HepG2 (cell line): ENCODE measurements around the gene KXD1. TPM values are rescaled to one million over a fixed set of nuclear protein-coding genes. Genes with fewer than 3 reads are reported as not detected.

ENCODE experiments used
- DR1 ChIP-seq: sonication (generic); formaldehyde crosslinking; IDR thresholded peaks from 2 replicates; pipeline ENCODE4 v1.8.0; 2021; ENCODE audit warnings: mild to moderate bottlenecking, missing genetic modification reagents, inconsistent platforms
- GFI1 ChIP-seq: sonication (generic); formaldehyde crosslinking; IDR thresholded peaks from 2 replicates; pipeline ENCODE4 v1.5.0; 2020; ENCODE audit warnings: missing genetic modification reagents, mild to moderate bottlenecking, borderline replicate concordance
- GZF1 ChIP-seq: sonication (generic); formaldehyde crosslinking; IDR thresholded peaks from 2 replicates; pipeline ENCODE4 v1.5.1; 2020; ENCODE audit warnings: mild to moderate bottlenecking, missing genetic modification reagents
- HIVEP1 ChIP-seq: sonication (generic); formaldehyde crosslinking; IDR thresholded peaks from 2 replicates; pipeline ENCODE4 v1.4.0; 2020; ENCODE audit warnings: mild to moderate bottlenecking, missing genetic modification reagents
- HNF1A ChIP-seq, 2 experiments: sonication (generic) in 1 of 2; formaldehyde crosslinking in 1 of 2; IDR thresholded peaks; 2 replicates each; pipeline versions ENCODE4 v1.4.0 to v1.6.1; 2016 to 2020; ENCODE audit warnings: borderline replicate concordance in 1 of 2, low read depth in 1 of 2, mild to moderate bottlenecking in 1 of 2, missing genetic modification reagents in 1 of 2
- KDM1A ChIP-seq: IDR thresholded peaks from 2 replicates; pipeline ENCODE4 v1.6.1; 2016; ENCODE audit warnings: missing compliant biosample characterization
- MTF2 ChIP-seq: sonication (generic); formaldehyde crosslinking; IDR thresholded peaks from 2 replicates; pipeline ENCODE4 v1.5.0; 2020; ENCODE audit warnings: missing genetic modification reagents, borderline replicate concordance
- NR2C2 ChIP-seq: sonication (generic); formaldehyde crosslinking; IDR thresholded peaks from 2 replicates; pipeline ENCODE4 v1.4.0; 2020; ENCODE audit warnings: missing genetic modification reagents, mild to moderate bottlenecking, moderate library complexity, borderline replicate concordance
- PCBP2 ChIP-seq: fragments of 200-400 bp; formaldehyde crosslinking; optimal IDR thresholded peaks from 2 replicates; pipeline ENCODE3; 2018; ENCODE audit warnings: low read length, low read depth; ENCODE audit not compliant: poor library complexity, severe bottlenecking
- RFXANK ChIP-seq: IDR thresholded peaks from 2 replicates; pipeline ENCODE4 v1.6.1; 2016
- ZFP36 ChIP-seq: fragments of 150-350 bp; IDR thresholded peaks from 2 replicates; pipeline ENCODE4 v1.6.1; 2018; ENCODE audit warnings: borderline replicate concordance, low read length, low read depth; ENCODE audit not compliant: partially characterized antibody
- ZFYVE20 ChIP-seq: sonication (generic); formaldehyde crosslinking; IDR thresholded peaks from 2 replicates; pipeline ENCODE4 v1.8.0; 2023; ENCODE audit warnings: low read depth, mild to moderate bottlenecking, moderate library complexity, missing genetic modification reagents, borderline replicate concordance
- ZGPAT ChIP-seq: IDR thresholded peaks from 2 replicates; pipeline ENCODE4 v1.6.1; 2016; ENCODE audit warnings: mild to moderate bottlenecking
- ZNF136 ChIP-seq: sonication (generic); formaldehyde crosslinking; IDR thresholded peaks from 2 replicates; pipeline ENCODE4 v1.8.1; 2022; ENCODE audit warnings: low read depth, mild to moderate bottlenecking, moderate library complexity, missing genetic modification reagents
- ZNF253 ChIP-seq: sonication (generic); formaldehyde crosslinking; IDR thresholded peaks from 2 replicates; pipeline ENCODE4 v1.8.0; 2022; ENCODE audit warnings: mild to moderate bottlenecking, missing genetic modification reagents, borderline replicate concordance
- ZNF30 ChIP-seq: sonication (generic); formaldehyde crosslinking; IDR thresholded peaks from 2 replicates; pipeline ENCODE4 v1.5.0; 2020; ENCODE audit warnings: mild to moderate bottlenecking, missing genetic modification reagents
- ZNF513 ChIP-seq: sonication (generic); formaldehyde crosslinking; conservative IDR thresholded peaks from 2 replicates; pipeline ENCODE4 v1.5.0; 2020; ENCODE audit warnings: missing genetic modification reagents
- ZNF552 ChIP-seq: sonication (generic); formaldehyde crosslinking; IDR thresholded peaks from 2 replicates; pipeline ENCODE4 v1.9.0; 2022; ENCODE audit warnings: missing genetic modification reagents, mild to moderate bottlenecking, borderline replicate concordance
- ZNF567 ChIP-seq: sonication (generic); formaldehyde crosslinking; IDR thresholded peaks from 2 replicates; pipeline ENCODE4 v1.8.1; 2023; ENCODE audit warnings: mild to moderate bottlenecking, missing genetic modification reagents, borderline replicate concordance
- ZNF616 ChIP-seq: sonication (generic); formaldehyde crosslinking; IDR thresholded peaks from 2 replicates; pipeline ENCODE4 v1.5.0; 2020; ENCODE audit warnings: low read depth, mild to moderate bottlenecking, missing genetic modification reagents
- ZNF619 ChIP-seq: sonication (generic); formaldehyde crosslinking; IDR thresholded peaks from 2 replicates; pipeline ENCODE4 v1.4.0; 2020; ENCODE audit warnings: mild to moderate bottlenecking, missing genetic modification reagents
- ZNF878 ChIP-seq: sonication (generic); formaldehyde crosslinking; IDR thresholded peaks from 2 replicates; pipeline ENCODE4 v1.8.1; 2023; ENCODE audit warnings: mild to moderate bottlenecking, missing genetic modification reagents, moderate library complexity
- polyA plus RNA-seq, 8 experiments: library from polyadenylated mRNA; depleted of rRNA in 3 of 8; stranded (reverse) in 7 of 8; unstranded in 1 of 8; fragments of >200 nt; fragmentation: Illumina TruSeq in 4 of 8; extraction: Trizol in 4 of 8; gene quantifications; 2 replicates each; pipeline versions ENCODE4 v1.2.1 to v1.2.3, GENCODE V29; 2011 to 2016; ENCODE audit warnings: low read depth in 4 of 8, missing spikeins in 1 of 8, mixed read lengths in 1 of 8; ENCODE audit not compliant: insufficient read depth in 1 of 8
- total RNA-seq, 5 experiments: library from RNA; depleted of rRNA; stranded (reverse); fragments of >200 nt; fragmentation: Illumina TruSeq; extraction: Trizol; gene quantifications; 2 replicates each; pipeline ENCODE4 v1.2.3, GENCODE V29; 2016; ENCODE audit warnings: low read depth in 1 of 5
- TF ChIP-seq, protein P1 (sequence below): sonication (generic); formaldehyde crosslinking; IDR thresholded peaks from 2 replicates; pipeline ENCODE4 v1.4.0; 2020; ENCODE audit warnings: missing genetic modification reagents

The KXD1 gene
- total and polyA plus RNA-seq, 2 of the 13 experiments (the other 11 are each of a cell fraction or from before 2014, with no cell fraction given): 44.6 to 143 TPM

- TF ChIP-seq ZNF253: no peak
- TF ChIP-seq ZFP36: peak; percentile 79
- no peak for TF ChIP-seq ZFYVE20 (CRISPR knock-in tag)
- no peak for TF ChIP-seq ZNF552 (CRISPR knock-in tag)
- TF ChIP-seq HNF1A (IDR thresholded peaks at IDR 0.05; ENCODE audit: low read depth): no peak
- no peak for TF ChIP-seq HNF1A (CRISPR knock-in tag; IDR thresholded peaks at IDR 0.05; ENCODE audit: borderline replicate concordance)
- no peak for TF ChIP-seq DR1 (CRISPR knock-in tag)
- TF ChIP-seq KDM1A (CRISPR knock-in tag): no peak
- no peak for TF ChIP-seq MTF2 (CRISPR knock-in tag)
- TF ChIP-seq NR2C2 (CRISPR knock-in tag): no peak
- no peak for TF ChIP-seq ZGPAT (CRISPR knock-in tag)
- no peak for TF ChIP-seq ZNF136
- TF ChIP-seq ZNF616: no peak
- TF ChIP-seq GZF1 (CRISPR knock-in tag): no peak
- no peak for TF ChIP-seq ZNF567
- no peak for TF ChIP-seq ZNF619
- TF ChIP-seq ZNF30 (CRISPR knock-in tag): no peak
- 0 out of 2 replicates have a peak, but pooled peaks have one; percentile 10 for TF ChIP-seq GFI1 (CRISPR knock-in tag)
- TF ChIP-seq PCBP2: no peak
- TF ChIP-seq, protein P1, sequence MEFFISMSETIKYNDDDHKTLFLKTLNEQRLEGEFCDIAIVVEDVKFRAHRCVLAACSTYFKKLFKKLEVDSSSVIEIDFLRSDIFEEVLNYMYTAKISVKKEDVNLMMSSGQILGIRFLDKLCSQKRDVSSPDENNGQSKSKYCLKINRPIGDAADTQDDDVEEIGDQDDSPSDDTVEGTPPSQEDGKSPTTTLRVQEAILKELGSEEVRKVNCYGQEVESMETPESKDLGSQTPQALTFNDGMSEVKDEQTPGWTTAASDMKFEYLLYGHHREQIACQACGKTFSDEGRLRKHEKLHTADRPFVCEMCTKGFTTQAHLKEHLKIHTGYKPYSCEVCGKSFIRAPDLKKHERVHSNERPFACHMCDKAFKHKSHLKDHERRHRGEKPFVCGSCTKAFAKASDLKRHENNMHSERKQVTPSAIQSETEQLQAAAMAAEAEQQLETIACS: 0 out of 2 replicates have a peak, but pooled peaks have one; percentile 7
- TF ChIP-seq RFXANK: no peak
- no peak for TF ChIP-seq ZNF513 (CRISPR knock-in tag)
- TF ChIP-seq ZNF878 (CRISPR knock-in tag): no peak
- TF ChIP-seq HIVEP1 (CRISPR knock-in tag): no peak
These were observed 52.5 kb downstream of the KXD1 start (continued) for GRCh38 chr19:18610245-18610555.
